K562 (cell line): ENCODE results near the gene EEF1A2. TPM values are rescaled to one million over a fixed set of nuclear protein-coding genes. Genes with fewer than 3 reads are reported as not detected.

Experiments
- C11orf30 ChIP-seq: fragments of 450-650 bp; IDR thresholded peaks from 2 replicates; pipeline ENCODE4 v1.6.1; 2016; ENCODE audit warnings: low read depth, mild to moderate bottlenecking
- DACH1 ChIP-seq: fragments of 450-650 bp; IDR thresholded peaks from 2 replicates; pipeline ENCODE4 v1.6.1; 2018; ENCODE audit not compliant: partially characterized antibody
- DIDO1 ChIP-seq: fragments of 450-650 bp; IDR thresholded peaks from 2 replicates; pipeline ENCODE4 v1.6.1; 2016; ENCODE audit warnings: low read depth, missing biosample characterization, missing genetic modification characterization
- GTF2A2 ChIP-seq: IDR thresholded peaks from 2 replicates; pipeline ENCODE4 v1.6.1; 2016; ENCODE audit warnings: mild to moderate bottlenecking, missing genetic modification characterization, missing compliant biosample characterization
- KDM2B ChIP-seq: fragments of 250-450 bp; sonication (Bioruptor Pico); IDR thresholded peaks from 2 replicates; pipeline ENCODE4 v1.8.0; 2021; ENCODE audit warnings: mild to moderate bottlenecking, moderate library complexity
- NCOA6 ChIP-seq: fragments of 450-650 bp; IDR thresholded peaks from 2 replicates; pipeline ENCODE4 v1.6.1; 2017; ENCODE audit warnings: mild to moderate bottlenecking
- PHF20 ChIP-seq: fragments of 450-650 bp; IDR thresholded peaks from 2 replicates; pipeline ENCODE4 v1.6.1; 2018; ENCODE audit not compliant: partially characterized antibody
- RBM14 ChIP-seq: fragments of 200-400 bp; formaldehyde crosslinking; IDR thresholded peaks from 2 replicates; pipeline ENCODE4 v1.6.1; 2018; ENCODE audit warnings: low read depth, mild to moderate bottlenecking, low read length, moderate library complexity, borderline replicate concordance; ENCODE audit not compliant: insufficient read depth
- RFX7 ChIP-seq: fragments of 250-450 bp; sonication (Bioruptor Pico); IDR thresholded peaks from 2 replicates; pipeline ENCODE4 v1.5.1; 2021; ENCODE audit warnings: mild to moderate bottlenecking
- SAP30 ChIP-seq: fragments of 200-600 bp; sonication (generic); IDR thresholded peaks from 2 replicates; pipeline ENCODE4 v1.6.1; 2012; ENCODE audit warnings: borderline replicate concordance, low read depth, mild to moderate bottlenecking, moderate library complexity, low read length, control low read depth, inconsistent platforms; ENCODE audit not compliant: insufficient read depth, poor library complexity, severe bottlenecking
- ZEB2 ChIP-seq: fragments of 450-650 bp; IDR thresholded peaks from 2 replicates; pipeline ENCODE4 v1.6.1; 2016
- ZFP1 ChIP-seq: fragments of 450-650 bp; formaldehyde crosslinking; IDR thresholded peaks from 2 replicates; pipeline ENCODE4 v1.4.0; 2020; ENCODE audit warnings: mild to moderate bottlenecking, mixed read lengths
- ZNF133 ChIP-seq: fragments of 250-450 bp; sonication (Bioruptor Pico); IDR thresholded peaks from 2 replicates; pipeline ENCODE4 v1.4.0; 2020; ENCODE audit warnings: mild to moderate bottlenecking
- ZNF408 ChIP-seq: fragments of 250-450 bp; sonication (Bioruptor Pico); IDR thresholded peaks from 2 replicates; pipeline ENCODE4 v1.4.0; 2020; ENCODE audit warnings: low read depth, mild to moderate bottlenecking, moderate library complexity
- polyA plus RNA-seq, 8 experiments: library from polyadenylated mRNA; depleted of rRNA in 4 of 8; stranded (reverse) in 5 of 8; unstranded in 3 of 8; fragments of >200 nt; fragmentation: Nextera tagmentation in 2 of 8; fragmentation: Illumina TruSeq in 1 of 8; extraction: Ambion mirVana in 2 of 8; extraction: Trizol in 1 of 8; gene quantifications; 2 replicates each; pipeline versions ENCODE4 v1.2.1 to v1.2.3, GENCODE V29; 2011 to 2014; ENCODE audit warnings: inconsistent platforms in 1 of 8, missing spikeins in 1 of 8
- total RNA-seq, 7 experiments: library from RNA; depleted of rRNA in 6 of 7; stranded (reverse); fragments of >200 nt in 6 of 7; fragmentation: Illumina TruSeq in 2 of 7; extraction: Trizol in 2 of 7; gene quantifications; 2 replicates each; pipeline versions ENCODE4 v1.2.1 to v1.2.3, GENCODE V29; 2011 to 2021; ENCODE audit warnings: low replicate concordance in 1 of 7
- TF ChIP-seq, protein P1 (sequence below): fragments of 250-450 bp; sonication (Bioruptor Pico); IDR thresholded peaks from 2 replicates; pipeline ENCODE4 v1.4.0; 2020
- TF ChIP-seq, protein P2 (sequence below): fragments of 250-450 bp; sonication (Bioruptor Pico); IDR thresholded peaks from 2 replicates; pipeline ENCODE4 v1.8.0; 2021; ENCODE audit warnings: mild to moderate bottlenecking, moderate library complexity
- TF ChIP-seq, protein P3 (sequence below): fragments of 250-450 bp; sonication (Bioruptor Pico); IDR thresholded peaks from 2 replicates; pipeline ENCODE4 v1.9.0; 2021; ENCODE audit warnings: mild to moderate bottlenecking, inconsistent platforms
- TF ChIP-seq, protein P4 (sequence below): fragments of 250-450 bp; sonication (Bioruptor Pico); IDR thresholded peaks from 2 replicates; pipeline ENCODE4 v1.5.0; 2022; ENCODE audit warnings: mild to moderate bottlenecking
- TF ChIP-seq, protein P5 (sequence below): sonication (generic); formaldehyde crosslinking; IDR thresholded peaks from 2 replicates; pipeline ENCODE4 v1.4.0; 2020; ENCODE audit warnings: mild to moderate bottlenecking, missing genetic modification reagents
- TF ChIP-seq, protein P6 (sequence below): sonication (generic); formaldehyde crosslinking; IDR thresholded peaks from 2 replicates; pipeline ENCODE4 v1.8.0; 2022; ENCODE audit warnings: mild to moderate bottlenecking, missing genetic modification reagents

EEF1A2 gene
- total and polyA plus RNA-seq, 9 of the 15 experiments (the other 6 are each of a cell fraction or from before 2014, with no cell fraction given), result 0.04 to 29.6 (median 11.5) TPM

DNA sequence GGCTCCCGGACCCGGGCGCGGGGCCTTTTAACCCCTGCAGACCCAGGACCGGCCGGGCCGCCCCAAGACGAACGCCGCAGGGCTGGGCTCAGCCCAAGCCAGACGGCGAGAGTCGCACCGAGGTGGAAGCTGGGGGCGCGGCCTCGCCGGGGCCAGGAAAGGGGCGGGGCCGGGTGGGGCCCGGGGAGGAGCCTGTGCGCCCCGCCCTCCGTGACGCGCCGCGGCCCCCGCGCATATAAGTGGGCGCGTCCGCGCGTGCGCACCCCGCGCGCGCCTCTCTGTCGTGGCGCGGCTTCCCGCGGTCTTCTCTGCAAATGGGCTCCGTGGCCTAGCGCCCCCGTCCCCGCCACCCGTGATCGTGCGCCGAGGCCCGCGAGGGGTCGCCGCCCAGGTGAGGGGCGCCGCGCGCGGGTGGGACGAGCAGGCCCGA lies 21.6 kb upstream of the EEF1A2 start, which contains the start of gene PPDPF (continued):
- TF ChIP-seq, protein P1, sequence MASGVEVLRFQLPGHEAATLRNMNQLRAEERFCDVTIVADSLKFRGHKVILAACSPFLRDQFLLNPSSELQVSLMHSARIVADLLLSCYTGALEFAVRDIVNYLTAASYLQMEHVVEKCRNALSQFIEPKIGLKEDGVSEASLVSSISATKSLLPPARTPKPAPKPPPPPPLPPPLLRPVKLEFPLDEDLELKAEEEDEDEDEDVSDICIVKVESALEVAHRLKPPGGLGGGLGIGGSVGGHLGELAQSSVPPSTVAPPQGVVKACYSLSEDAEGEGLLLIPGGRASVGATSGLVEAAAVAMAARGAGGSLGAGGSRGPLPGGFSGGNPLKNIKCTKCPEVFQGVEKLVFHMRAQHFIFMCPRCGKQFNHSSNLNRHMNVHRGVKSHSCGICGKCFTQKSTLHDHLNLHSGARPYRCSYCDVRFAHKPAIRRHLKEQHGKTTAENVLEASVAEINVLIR, result 0 out of 2 replicates have a peak, but pooled peaks have one; percentile 41
- TF ChIP-seq DIDO1 (tag), result no peak
- TF ChIP-seq, protein P2, sequence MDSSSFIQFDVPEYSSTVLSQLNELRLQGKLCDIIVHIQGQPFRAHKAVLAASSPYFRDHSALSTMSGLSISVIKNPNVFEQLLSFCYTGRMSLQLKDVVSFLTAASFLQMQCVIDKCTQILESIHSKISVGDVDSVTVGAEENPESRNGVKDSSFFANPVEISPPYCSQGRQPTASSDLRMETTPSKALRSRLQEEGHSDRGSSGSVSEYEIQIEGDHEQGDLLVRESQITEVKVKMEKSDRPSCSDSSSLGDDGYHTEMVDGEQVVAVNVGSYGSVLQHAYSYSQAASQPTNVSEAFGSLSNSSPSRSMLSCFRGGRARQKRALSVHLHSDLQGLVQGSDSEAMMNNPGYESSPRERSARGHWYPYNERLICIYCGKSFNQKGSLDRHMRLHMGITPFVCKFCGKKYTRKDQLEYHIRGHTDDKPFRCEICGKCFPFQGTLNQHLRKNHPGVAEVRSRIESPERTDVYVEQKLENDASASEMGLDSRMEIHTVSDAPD, result no peak
- TF ChIP-seq, protein P3, sequence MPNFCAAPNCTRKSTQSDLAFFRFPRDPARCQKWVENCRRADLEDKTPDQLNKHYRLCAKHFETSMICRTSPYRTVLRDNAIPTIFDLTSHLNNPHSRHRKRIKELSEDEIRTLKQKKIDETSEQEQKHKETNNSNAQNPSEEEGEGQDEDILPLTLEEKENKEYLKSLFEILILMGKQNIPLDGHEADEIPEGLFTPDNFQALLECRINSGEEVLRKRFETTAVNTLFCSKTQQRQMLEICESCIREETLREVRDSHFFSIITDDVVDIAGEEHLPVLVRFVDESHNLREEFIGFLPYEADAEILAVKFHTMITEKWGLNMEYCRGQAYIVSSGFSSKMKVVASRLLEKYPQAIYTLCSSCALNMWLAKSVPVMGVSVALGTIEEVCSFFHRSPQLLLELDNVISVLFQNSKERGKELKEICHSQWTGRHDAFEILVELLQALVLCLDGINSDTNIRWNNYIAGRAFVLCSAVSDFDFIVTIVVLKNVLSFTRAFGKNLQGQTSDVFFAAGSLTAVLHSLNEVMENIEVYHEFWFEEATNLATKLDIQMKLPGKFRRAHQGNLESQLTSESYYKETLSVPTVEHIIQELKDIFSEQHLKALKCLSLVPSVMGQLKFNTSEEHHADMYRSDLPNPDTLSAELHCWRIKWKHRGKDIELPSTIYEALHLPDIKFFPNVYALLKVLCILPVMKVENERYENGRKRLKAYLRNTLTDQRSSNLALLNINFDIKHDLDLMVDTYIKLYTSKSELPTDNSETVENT (CRISPR knock-in tag), result peak; percentile 36; the same call in 1 of the 2 replicates
- TF ChIP-seq NCOA6, result no peak
- no peak for TF ChIP-seq ZNF133 (CRISPR knock-in tag)
- TF ChIP-seq, protein P4, sequence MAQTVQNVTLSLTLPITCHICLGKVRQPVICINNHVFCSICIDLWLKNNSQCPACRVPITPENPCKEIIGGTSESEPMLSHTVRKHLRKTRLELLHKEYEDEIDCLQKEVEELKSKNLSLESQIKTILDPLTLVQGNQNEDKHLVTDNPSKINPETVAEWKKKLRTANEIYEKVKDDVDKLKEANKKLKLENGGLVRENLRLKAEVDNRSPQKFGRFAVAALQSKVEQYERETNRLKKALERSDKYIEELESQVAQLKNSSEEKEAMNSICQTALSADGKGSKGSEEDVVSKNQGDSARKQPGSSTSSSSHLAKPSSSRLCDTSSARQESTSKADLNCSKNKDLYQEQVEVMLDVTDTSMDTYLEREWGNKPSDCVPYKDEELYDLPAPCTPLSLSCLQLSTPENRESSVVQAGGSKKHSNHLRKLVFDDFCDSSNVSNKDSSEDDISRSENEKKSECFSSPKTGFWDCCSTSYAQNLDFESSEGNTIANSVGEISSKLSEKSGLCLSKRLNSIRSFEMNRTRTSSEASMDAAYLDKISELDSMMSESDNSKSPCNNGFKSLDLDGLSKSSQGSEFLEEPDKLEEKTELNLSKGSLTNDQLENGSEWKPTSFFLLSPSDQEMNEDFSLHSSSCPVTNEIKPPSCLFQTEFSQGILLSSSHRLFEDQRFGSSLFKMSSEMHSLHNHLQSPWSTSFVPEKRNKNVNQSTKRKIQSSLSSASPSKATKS, result no peak
- TF ChIP-seq KDM2B, result no peak
- TF ChIP-seq, protein P5, sequence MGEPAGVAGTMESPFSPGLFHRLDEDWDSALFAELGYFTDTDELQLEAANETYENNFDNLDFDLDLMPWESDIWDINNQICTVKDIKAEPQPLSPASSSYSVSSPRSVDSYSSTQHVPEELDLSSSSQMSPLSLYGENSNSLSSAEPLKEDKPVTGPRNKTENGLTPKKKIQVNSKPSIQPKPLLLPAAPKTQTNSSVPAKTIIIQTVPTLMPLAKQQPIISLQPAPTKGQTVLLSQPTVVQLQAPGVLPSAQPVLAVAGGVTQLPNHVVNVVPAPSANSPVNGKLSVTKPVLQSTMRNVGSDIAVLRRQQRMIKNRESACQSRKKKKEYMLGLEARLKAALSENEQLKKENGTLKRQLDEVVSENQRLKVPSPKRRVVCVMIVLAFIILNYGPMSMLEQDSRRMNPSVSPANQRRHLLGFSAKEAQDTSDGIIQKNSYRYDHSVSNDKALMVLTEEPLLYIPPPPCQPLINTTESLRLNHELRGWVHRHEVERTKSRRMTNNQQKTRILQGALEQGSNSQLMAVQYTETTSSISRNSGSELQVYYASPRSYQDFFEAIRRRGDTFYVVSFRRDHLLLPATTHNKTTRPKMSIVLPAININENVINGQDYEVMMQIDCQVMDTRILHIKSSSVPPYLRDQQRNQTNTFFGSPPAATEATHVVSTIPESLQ (CRISPR knock-in tag), result no peak
- TF ChIP-seq PHF20, result no peak
- TF ChIP-seq ZEB2, result no peak
- TF ChIP-seq, protein P6, sequence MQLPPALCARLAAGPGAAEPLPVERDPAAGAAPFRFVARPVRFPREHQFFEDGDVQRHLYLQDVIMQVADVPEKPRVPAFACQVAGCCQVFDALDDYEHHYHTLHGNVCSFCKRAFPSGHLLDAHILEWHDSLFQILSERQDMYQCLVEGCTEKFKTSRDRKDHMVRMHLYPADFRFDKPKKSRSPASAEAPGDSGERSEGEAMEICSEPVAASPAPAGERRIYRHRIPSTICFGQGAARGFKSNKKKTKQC (CRISPR knock-in tag), result no peak
- no peak for TF ChIP-seq RFX7 (CRISPR knock-in tag)
- no peak for TF ChIP-seq SAP30
- TF ChIP-seq C11orf30, result no peak
- TF ChIP-seq ZNF408 (CRISPR knock-in tag), result no peak
- TF ChIP-seq ZFP1 (CRISPR knock-in tag), result no peak
- no peak for TF ChIP-seq DACH1
- no peak for TF ChIP-seq RBM14
- peak; percentile 88 for TF ChIP-seq GTF2A2 (tag)
